CD4-positive, alpha-beta T cell treated with Interleukin-1 beta for 1 hour (primary cell): Measurements from ENCODE around the gene TNNI3K.

Experiments used
- DNase-seq, 2 donors: peaks; one replicate each; pipeline ENCODE4 v3.0.0-alpha.2; 2020 to 2022

TNNI3K gene

DNA sequence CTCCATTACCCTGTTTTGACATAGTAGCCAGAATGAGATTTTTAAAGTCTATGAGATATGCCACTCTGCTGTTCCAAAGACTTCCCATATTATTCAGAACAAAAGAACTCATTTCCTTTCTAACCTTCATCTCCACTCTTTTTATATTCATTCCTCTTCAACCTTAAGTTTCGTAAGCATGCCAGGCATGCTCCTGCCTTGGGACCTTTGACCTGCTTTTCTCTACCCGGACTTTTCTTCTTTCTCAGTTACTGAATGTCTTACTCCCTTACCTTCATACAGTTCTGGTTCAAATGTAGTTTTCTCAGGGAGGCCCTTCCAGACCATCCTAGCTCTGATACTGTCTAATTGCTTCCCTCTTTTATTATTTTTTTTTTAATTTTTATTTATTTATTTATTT is 81.1 kb downstream of the TNNI3K start:
- DNase-seq: no peak

DNA sequence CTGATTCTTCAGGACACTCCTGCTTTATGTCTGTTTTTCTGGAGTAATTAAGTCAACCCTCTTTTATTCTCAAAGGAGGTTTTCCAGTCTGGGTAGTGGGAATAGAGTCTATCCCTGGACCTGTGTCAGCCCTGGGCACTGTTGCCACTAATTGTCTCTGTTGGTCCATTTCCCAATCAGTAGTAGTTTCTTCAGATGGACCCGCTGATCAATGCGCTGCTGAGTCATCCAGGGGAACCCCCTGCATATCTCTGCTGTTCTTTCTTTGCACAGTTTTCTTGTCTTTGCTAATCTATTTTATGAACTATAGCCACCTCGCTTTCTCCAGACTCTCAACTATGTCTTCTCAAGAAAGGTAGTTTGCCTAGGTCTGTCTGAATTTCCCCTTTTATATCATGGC is 82.5 kb downstream of the TNNI3K start:
- DNase-seq: no peak

GRCh38 chr1:74323937-74324473 is 88.8 kb downstream of the TNNI3K start:
- DNase-seq: no peak

GRCh38 chr1:74324684-74325448 is 89.7 kb downstream of the TNNI3K start:
- no peak for DNase-seq

DNA sequence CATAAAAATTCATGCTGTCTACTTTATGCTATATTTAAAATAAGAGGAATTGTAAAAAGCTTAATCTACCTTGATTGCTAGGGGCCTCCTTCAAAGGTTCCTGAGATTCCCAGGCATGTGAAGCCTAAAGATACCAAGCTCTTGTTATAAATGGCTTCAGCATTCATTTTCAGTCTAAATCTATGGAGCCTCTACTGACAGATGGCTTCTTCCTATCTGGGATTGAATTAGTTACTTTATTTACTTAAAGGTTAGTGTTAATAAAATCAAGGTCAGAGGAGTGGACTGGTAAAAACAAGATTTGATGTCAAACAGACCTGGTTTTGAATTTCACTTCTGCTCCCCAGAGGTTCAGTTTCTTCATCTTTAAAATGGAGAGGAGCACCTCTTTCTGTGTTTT is 93.7 kb downstream of the TNNI3K start:
- DNase-seq: no peak

DNA sequence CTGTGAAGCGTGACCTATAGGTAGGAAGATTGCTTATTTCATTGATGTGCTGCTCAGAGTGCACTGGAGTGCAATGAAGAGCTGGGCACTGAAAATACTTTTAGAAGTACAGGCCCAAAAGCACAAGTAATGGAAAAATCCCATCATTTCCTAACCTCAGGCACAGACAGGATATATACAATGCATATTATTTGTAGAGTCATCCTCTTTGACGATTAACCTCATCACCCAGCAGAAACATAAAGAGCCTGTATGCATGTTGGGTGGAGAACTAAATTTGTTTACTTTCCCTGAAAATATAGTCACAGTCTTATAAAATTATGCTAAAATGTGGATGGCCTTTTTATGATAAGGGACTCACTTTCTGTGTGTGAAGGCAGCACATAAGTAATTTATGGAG is 98.1 kb downstream of the TNNI3K start:
- no peak for DNase-seq

DNA sequence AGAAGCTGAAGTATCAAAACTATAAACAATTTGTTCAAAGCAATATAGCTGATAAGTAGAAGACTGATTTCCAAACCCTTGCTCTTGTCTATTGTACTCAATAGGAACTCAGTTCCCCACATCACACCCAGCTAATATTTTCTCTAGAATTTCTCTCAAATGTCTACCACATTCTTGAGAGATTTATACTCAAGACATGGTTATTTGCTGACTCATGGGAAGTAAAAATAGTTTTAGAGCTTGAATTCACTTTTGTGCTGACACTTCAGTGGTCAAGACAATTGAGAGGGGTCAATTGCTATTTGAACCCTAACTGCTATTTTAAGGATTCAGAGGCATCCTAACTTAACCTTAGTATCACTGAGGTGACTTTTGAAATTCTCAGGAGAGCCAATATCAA is 99.0 kb downstream of the TNNI3K start:
- DNase-seq: no peak

- no peak for DNase-seq
Measured at GRCh38 chr1:74340656-74341055, 105.5 kb downstream of the TNNI3K start.

DNA sequence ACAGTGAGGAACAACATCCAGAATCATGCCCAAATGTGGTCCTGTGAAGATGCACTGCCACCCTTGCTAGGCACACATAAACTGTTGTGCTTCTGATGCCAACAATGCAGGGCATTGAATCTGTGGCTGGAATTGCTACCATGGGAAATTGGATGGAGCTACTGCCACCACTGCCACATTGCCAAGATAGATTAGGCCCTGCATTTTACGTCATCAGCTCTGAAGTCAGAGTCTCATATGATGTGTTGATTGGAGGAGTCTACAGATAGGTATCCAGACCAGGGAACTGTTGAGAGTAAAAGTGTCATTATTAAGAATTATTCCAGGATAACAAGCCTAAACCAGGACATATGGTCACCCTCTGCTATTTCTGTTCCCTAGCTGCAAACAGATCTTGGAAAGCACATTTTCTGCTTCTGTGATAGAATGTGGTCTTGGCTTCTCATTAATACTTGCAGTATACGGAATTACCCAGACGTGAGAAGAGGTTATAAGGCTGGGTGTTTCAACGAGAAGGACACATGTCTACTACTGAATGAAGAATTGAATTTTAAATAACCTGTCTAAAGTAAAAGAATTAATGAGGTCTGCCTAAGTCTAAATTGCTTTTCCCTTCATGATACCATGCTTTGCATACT is 106.6 kb downstream of the TNNI3K start:
- no peak for DNase-seq

DNA sequence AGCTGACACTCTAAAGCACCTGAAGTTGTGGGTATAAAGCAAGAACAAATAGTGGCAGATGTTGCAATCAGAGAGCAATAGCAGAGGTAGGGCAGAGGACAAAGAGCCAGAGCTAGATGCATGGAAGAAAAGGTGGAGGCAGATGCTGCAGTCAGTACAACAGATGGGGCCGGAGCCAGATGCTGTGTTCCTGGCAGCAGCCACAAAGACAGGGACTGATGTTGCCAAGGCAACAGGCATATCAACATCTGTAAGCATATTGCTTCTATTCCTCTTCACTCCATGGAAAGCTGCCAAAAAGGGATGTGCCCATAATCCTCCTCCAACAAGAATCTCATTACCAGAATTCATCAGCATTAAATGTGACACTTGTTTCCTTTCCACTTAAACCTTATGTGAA is 108.0 kb downstream of the TNNI3K start:
- DNase-seq: no peak

- DNase-seq: no peak
Measured at GRCh38 chr1:74344387-74344786, 109.2 kb downstream of the TNNI3K start.

DNA sequence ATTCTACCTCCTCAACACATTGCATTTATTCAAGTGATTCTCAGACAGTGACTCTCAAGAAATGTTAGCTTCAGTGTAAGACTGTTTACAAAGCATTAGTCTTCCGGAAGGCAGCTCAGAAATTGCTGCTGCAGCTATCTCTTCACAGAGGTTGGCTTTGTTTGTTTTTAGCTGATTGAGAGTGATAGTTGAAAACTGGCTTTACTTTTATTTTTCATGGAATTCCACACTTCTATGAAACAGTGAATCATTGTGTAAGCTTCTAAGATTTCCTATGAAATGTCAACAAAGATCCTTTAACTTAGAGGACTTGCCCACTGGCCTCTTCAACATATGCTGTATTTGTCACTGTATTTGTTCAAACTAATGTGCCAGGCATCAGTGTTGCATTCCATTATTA is 121.3 kb downstream of the TNNI3K start:
- DNase-seq: no peak

DNA sequence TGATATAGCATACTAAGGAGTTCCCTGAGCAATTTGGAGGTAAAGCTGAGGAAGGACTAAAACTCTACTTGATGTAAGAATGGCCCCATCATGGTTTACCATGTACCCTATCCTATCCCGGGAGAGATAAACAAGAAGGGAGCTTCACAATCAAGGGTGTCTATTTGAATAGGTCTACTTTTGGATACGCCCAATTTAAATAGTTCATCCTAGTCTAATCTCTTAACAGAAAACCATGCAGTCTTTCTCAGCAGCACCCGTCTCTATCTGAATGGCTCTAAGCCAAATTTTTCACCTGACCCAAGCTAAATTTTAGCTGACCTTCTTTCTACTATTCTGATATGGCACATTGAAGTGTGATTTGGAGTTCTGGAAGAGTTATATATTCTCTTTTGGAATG is 122.0 kb downstream of the TNNI3K start:
- DNase-seq: no peak

GRCh38 chr1:74357756-74358155 is 122.6 kb downstream of the TNNI3K start:
- DNase-seq: no peak

DNA sequence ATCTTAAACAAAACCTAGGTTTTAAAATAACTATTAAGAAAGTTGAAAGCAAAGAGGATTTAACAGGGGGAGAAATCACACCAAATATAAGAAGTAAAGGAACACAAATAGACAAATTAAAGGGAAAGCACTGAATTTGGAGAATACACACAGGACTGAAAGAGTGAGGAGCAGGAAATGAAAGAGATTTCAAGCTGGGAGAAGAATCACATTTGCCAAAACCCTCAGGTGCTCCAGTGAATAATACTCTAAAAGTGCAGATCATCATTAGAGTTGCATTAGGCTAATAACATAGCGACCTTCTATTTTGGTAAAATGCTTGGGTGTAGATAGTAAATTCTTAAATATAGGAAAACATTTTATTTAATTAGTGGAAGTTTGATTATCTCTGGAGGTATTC is 127.5 kb downstream of the TNNI3K start:
- DNase-seq: no peak

DNA sequence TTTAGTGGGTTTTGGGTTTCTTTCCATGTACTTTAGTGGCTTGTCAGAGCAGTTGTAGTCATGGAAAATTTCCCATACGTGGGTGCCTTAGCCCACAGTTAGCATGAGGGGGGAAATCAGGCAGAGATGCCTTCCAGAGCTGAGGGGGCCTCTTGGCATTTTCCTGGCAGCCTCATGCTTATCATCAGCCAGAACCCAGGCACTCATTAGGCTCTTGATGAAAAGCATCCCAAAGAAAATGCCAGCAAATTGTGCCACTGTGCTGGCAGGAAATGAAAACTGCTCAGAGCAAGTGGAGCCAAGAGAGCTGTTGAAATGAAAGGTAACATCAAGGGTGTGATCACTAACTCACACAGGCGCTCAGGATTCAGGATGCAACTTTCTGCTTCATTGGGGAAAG is 128.0 kb downstream of the TNNI3K start:
- no peak for DNase-seq

GRCh38 chr1:74367175-74367813 is 132.1 kb downstream of the TNNI3K start:
- DNase-seq: no peak

DNA sequence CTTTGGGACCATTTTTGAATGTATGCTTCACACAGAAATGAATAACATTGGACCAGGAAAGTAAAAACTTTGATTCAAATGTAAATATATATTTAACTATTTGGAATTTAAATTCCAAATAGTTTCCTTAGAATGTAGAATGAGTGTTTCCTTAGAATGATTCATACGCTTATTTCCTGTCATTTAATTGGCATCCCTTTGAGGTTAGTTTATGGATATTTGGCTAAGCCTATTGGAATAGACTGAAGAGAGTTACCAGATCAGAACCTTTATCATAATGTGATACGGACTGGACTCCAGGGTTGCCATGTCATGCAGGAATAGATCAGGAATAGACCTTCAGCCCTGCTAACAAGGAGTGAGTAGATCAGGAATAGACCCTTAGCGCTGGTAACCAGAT is 133.1 kb downstream of the TNNI3K start:
- no peak for DNase-seq

GRCh38 chr1:74375376-74375775 is 140.2 kb downstream of the TNNI3K start:
- no peak for DNase-seq

GRCh38 chr1:74380252-74380651 is 145.1 kb downstream of the TNNI3K start:
- no peak for DNase-seq

DNA sequence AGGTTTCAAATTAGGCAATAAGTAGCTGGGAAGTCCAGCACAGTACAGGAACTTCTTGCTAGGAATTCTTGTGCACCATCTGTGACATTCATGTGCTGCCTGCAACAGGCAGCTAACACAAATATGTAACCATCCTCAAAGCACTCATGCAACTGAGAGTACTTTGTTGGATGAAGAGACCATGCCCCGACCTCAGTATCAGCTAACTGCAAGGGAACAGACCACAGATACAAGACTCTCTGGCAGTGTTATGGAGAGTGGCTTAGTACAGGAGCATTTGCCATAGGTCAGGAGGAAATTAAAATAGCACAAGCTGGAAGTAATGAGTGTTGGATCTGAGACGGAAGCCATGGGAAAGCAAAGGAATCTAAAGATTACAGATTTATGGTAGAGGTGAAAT is 153.7 kb downstream of the TNNI3K start:
- DNase-seq: no peak

- no peak for DNase-seq
Measured at GRCh38 chr1:74392186-74392585, 157.0 kb downstream of the TNNI3K start.

- DNase-seq: no peak
Measured at GRCh38 chr1:74392840-74393239, 157.7 kb downstream of the TNNI3K start.

- no peak for DNase-seq
Measured at GRCh38 chr1:74395571-74395970, 160.4 kb downstream of the TNNI3K start.
